Choroid plexus epithelial cell (primary cell): Measurements from ENCODE around the gene CCDC197.
A peak's percentile ranks its signal among the peaks of the same experiment; 100 is the strongest.

Experiments
- DNase-seq: peaks from one replicate; pipeline ENCODE4 v3.0.0-alpha.2; 2010; ENCODE audit warnings: low read depth
- H3K4me3 ChIP-seq: 2 replicates; pipeline ENCODE4 v1.5.1; 2011; ENCODE audit warnings: low read depth, mild to moderate bottlenecking, control low read depth, low read length, moderate library complexity
- CTCF ChIP-seq: conservative IDR thresholded peaks from 2 replicates; pipeline ENCODE4 v1.5.1; 2011; ENCODE audit warnings: low read depth, mild to moderate bottlenecking, control low read depth, inconsistent platforms, low read length, moderate library complexity

CCDC197 gene

DNA sequence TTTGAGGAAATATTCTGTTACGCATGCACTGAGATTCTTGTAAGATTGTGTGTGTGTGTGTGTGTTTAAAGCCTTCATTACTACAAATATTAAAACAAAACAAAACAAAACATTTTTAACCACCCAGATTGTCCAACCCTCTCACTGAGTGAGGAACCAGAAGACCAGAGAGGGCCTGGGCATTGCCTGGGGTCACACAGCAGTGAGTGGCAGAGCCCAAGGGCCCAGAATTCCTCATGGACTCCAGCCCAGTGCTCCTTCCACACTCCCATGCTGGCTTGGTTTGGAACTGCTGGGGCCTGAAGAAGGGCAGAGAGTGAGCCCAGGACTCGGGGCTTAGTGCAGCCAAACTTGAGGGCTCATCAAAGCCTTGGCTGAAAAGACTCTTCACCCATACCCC, 27.4 kb downstream of the CCDC197 start:
- no peak overlapping the region for H3K4me3 ChIP-seq
- no peak for TF ChIP-seq CTCF
- DNase-seq = no peak

- no peak for TF ChIP-seq CTCF
- no peak for DNase-seq
- H3K4me3 ChIP-seq = no peak overlapping the region
Observed at GRCh38 chr14:94025720-94026119, 28.6 kb downstream of the CCDC197 start.

GRCh38 chr14:94026173-94026888, 29.2 kb downstream of the CCDC197 start, which contains the start of gene OTUB2:
Gene OTUB2 (plus strand): TSS chr14:94026340. CDS start chr14:94026538, 198 bp downstream.
- no peak for TF ChIP-seq CTCF
- peak; percentile 99 for DNase-seq
- peak within 1 kb of the TSS; percentile 76 for H3K4me3 ChIP-seq

DNA sequence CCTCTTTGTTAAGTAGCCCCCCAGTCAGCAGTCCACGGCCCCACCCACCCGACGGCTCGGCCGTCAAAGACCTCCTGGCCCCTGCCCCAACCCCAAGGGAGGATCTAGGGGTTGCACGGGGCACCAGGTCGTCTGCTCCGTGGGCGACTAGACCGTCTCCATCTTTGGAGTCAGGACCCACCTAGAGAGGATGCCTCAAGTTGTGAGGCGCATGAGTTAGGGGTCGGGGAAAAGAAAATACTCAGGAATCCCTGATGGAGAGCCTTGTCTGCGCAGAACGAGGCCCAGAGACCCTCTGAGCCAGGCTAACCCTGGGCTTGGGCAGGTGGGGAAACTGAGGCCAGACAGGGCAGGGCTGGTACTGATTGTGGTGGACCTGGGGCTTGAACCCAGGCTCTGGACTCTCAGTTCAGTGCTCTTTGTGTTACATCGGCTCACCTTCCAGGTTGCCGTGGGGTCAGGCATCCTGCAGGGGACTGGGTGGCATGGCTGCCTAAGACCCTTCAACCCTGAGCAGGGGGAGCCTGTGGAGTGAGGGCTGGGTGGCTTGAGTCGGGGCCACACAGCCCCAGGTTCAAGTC, 29.9 kb downstream of the CCDC197 start:
- H3K4me3 ChIP-seq = peak overlapping the region; percentile 76
- no peak for TF ChIP-seq CTCF
- no peak for DNase-seq

- no peak for DNase-seq
- no peak overlapping the region for H3K4me3 ChIP-seq
- TF ChIP-seq CTCF = no peak
Observed at GRCh38 chr14:94027566-94028449, 30.7 kb downstream of the CCDC197 start.

- H3K4me3 ChIP-seq = no peak overlapping the region
- TF ChIP-seq CTCF = no peak
- no peak for DNase-seq
Observed at GRCh38 chr14:94028450-94028826, 31.3 kb downstream of the CCDC197 start.
